VCaP (cell line): ENCODE data around the gene ZBTB6.

Experiments used
- H3K27ac ChIP-seq: fragments of 450-650 bp; 2 replicates; pipeline ENCODE4 v1.5.1; 2017
- TF ChIP-seq, protein P1 (sequence below): fragments of 450-650 bp; conservative IDR thresholded peaks from 2 replicates; pipeline ENCODE4 v1.5.1; 2017; ENCODE audit warnings: mild to moderate bottlenecking, moderate library complexity

The ZBTB6 gene

DNA sequence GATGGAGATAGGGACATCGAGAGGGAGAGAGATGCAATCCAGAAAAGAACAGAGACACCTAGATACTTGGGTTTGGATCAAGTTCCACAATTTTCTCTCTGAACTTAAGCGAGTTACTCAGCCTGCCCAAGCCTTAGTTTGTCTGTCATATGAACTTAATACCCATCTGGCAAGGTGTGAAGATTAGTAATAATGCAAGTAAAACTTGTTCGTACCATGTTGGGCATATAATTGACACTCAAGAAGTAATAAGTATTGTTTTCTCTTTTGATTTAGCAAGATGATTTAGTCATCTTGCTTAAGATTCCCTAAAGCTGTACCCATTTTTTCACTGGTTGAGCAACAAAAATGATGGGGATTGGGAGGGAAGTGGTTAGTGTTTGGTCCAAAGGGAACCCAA is 35.2 kb upstream of the ZBTB6 start:
- TF ChIP-seq, protein P1, sequence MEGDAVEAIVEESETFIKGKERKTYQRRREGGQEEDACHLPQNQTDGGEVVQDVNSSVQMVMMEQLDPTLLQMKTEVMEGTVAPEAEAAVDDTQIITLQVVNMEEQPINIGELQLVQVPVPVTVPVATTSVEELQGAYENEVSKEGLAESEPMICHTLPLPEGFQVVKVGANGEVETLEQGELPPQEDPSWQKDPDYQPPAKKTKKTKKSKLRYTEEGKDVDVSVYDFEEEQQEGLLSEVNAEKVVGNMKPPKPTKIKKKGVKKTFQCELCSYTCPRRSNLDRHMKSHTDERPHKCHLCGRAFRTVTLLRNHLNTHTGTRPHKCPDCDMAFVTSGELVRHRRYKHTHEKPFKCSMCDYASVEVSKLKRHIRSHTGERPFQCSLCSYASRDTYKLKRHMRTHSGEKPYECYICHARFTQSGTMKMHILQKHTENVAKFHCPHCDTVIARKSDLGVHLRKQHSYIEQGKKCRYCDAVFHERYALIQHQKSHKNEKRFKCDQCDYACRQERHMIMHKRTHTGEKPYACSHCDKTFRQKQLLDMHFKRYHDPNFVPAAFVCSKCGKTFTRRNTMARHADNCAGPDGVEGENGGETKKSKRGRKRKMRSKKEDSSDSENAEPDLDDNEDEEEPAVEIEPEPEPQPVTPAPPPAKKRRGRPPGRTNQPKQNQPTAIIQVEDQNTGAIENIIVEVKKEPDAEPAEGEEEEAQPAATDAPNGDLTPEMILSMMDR, result no peak
- peak overlapping the region; percentile 57 for H3K27ac ChIP-seq

DNA sequence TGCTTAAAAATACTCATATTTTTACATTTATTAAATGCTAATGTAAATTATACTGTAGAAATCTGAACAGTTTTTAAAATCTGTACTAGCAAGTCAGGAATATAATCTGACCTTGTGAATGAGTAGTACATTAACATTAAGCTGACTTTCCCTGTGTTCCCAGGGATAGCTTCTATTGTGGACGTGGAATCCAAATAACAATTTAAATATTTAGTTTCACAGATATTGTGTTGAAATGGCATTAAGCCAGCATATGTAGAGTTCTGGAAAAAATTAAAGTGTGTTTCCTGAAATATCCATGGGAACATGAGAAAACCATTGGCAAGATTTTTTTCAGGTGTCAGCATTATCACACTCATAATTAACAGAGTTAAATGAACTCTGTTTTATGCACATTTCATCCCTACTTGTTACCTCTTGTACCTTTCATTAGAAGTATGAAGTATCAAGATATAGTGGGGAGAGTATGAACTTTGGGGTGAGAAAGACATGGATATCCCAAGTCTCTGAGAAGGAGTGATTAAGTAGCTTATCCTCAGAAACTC is 33.4 kb upstream of the ZBTB6 start:
- H3K27ac ChIP-seq, result peak overlapping the region; percentile 57; the same call in 1 of the 2 replicates
- TF ChIP-seq, protein P1, result no peak

DNA sequence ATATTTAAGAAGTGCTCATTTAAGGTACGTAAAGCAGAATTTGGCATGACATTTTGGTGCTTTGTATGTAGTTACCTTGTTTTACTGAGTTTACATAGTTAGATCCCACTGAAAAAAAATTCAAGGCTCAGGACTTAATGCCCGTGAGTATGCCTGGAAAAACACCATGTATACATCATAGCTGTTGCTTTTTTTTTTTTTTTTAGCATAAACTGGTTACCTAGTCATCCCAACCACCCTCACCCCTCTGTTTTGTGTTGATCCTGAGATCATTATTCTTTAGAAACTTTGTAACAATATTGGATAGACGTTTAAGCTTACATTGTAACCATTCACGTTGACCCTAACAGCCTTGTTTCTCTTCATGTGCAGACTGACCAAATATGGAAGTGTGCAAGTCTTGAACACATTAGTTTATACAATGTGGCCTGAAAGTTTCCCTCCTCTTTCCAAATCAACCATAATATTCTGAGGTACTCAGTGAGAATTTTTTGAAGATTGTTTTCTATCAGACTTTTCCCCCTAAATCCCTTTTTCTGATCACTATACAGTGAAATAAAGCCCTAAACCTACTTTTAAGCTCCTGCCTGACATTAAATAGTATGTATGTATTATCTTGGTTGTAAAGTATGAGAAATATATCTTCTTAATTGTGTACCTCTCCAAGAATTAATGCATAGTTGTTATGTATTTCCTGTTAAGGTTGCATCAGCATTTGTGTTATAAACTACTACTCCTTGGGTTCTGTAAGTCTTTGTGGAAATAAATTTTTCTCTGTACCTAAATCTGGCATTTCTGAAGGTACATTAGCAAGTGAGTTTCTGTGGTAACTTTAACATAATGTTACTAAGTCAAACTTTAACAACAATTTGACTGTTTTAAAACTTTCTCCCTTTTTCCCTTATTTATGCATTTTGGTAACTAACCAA is 32.1 kb upstream of the ZBTB6 start:
- TF ChIP-seq, protein P1, result no peak
- H3K27ac ChIP-seq, result no peak overlapping the region

DNA sequence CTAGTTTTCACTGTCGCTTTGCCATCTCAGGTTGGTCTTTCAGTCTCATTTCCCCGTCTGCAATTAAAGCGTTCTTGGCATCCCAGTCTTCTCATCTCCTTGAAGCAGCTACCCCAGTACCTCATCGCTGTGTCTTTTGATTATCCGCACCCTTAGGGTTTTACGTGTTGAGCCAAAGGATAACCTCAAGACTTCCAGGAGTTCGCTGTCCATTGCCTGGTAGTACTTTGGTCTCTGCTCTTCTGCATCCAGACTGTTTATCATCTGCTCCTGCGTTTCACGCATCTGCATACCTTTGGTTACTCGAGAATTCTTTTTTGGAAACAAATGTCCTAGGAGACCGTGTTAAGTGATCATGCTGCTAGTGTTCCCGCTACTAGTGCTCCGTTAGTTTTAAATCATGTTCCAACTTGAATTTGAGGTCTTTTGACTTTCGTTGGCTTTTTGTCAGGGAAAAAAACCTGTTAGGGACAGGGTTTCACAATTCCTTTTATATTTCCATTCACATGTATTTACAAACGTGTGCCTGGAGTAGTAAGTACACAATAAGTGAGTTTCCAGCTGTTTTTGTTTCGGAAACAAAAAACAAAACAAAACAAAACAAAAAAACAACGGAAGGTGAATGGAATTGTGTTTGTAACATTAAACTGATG is 28.6 kb upstream of the ZBTB6 start:
- TF ChIP-seq, protein P1, result no peak
- peak overlapping the region; percentile 91 for H3K27ac ChIP-seq

DNA sequence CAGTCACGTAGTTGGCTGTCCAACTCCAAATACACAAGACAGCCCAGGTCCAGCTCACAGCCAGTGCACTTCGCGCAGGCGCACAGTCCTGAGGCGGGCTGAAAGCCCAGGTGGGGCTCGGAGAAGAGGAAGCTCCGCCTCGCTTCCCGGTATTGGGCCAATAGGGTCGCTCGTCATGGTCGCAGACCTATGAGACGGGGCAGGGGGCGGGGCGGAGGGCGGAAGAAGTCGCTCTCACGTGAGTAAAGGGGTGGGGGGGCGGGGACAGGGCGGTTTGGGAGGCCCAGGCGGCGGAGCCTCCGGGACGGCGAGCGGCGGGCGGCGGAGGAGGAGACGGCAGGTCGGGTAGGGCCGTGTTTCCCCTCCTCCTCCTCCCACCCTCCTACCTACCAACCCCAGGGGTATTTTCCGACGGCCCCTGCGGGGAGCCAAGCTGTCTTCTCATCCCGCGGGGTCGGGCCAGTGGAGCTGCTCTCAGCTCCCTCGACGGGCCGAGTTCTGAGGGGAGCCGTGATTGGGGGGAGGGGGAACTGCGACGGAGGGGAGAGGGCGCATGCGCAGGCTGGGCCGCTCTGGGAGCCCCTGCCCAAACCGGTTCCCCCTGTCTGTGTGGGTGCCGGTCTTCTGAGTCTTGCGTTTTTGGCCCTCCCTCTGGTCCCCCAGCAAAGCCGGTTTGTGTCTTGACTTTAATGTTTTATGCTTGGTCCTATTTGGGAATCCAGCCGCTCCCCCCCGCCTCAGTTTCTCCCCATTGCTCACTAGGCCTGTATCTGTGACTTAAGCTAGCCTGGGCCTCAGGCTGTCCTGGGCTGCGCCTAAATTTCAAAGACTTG is 27.8 kb upstream of the ZBTB6 start, which contains the start of gene RABGAP1:
Gene RABGAP1 (plus strand): TSS at position 272 of the 833 bp plus-strand sequence. CDS start 16,040 bp downstream, outside the sequence.
- peak within 1 kb of the TSS; percentile 91 for H3K27ac ChIP-seq
- TF ChIP-seq, protein P1, result no peak

DNA sequence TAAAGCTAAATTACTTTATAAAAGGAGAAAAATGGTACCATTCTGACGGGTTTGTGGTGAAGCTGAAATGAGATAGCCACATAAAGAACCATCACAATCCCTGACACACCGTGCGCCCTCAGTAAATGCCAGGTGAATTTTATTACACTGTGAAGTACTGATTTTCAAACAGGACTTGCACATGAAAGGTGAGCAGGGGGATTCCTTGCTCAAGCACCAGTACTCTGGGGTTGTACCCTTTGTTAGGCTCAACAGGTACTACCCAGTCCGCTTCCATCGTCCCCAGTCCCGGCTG is 27.3 kb upstream of the ZBTB6 start:
- H3K27ac ChIP-seq, result peak overlapping the region; percentile 91
- TF ChIP-seq, protein P1, result no peak
